ENCODE data around the gene EYA4. TPM values are rescaled to one million over a fixed set of nuclear protein-coding genes. Genes with fewer than 3 reads are reported as not detected.

The EYA4 gene
- total RNA-seq, 2 experiments from 2014 or later: not detected

- no peak overlapping the region for H3K27ac Mint-ChIP-seq
- CTCF ChIA-PET: no interaction called here
- H3K4me3 Mint-ChIP-seq: no peak overlapping the region
Measured at GRCh38 chr6:133248241-133249001, 7.3 kb downstream of the EYA4 start.

GRCh38 chr6:133251688-133252087, 10.5 kb downstream of the EYA4 start:
- peaks cover 9% of the 10 kb centered on the region for H3K27me3 Mint-ChIP-seq
- CTCF ChIA-PET: no interaction called here
- DNase-seq (no peak), ATAC-seq (no peak)
- no peaks in the 10 kb centered on the region for H3K36me3 Mint-ChIP-seq
- no peaks in the 10 kb centered on the region for H3K9me3 Mint-ChIP-seq (ENCODE audit: low read depth)
- H3K27ac Mint-ChIP-seq: no peak overlapping the region
- H3K4me1 Mint-ChIP-seq: no peaks in the 10 kb centered on the region
- H3K4me3 Mint-ChIP-seq: no peak overlapping the region

More at GRCh38 chr6:133248241-133249001, 7.3 kb downstream of the EYA4 start:
- Mint-ChIP-seq H3K36me3 (no peaks in the 10 kb centered on the region), H3K27me3 (peaks cover 27% of the 10 kb centered on the region), H3K4me1 (no peaks in the 10 kb centered on the region), H3K9me3 (ENCODE audit: low read depth) (no peaks in the 10 kb centered on the region)
- DNase-seq (no peak), ATAC-seq (no peak)

GRCh38 chr6:133254552-133255228, 13.5 kb downstream of the EYA4 start:
- no peak for DNase-seq
- CTCF ChIA-PET: no interaction called here
- no peaks in the 10 kb centered on the region for H3K9me3 Mint-ChIP-seq (ENCODE audit: low read depth)
- H3K27ac Mint-ChIP-seq: no peak overlapping the region
- no peaks in the 10 kb centered on the region for H3K36me3 Mint-ChIP-seq
- no peak overlapping the region for H3K4me3 Mint-ChIP-seq
- peaks cover 4% of the 10 kb centered on the region for H3K27me3 Mint-ChIP-seq
- H3K4me1 Mint-ChIP-seq: no peaks in the 10 kb centered on the region
- no peak for ATAC-seq

GRCh38 chr6:133257545-133258105, 16.5 kb downstream of the EYA4 start:
- no peaks in the 10 kb centered on the region for H3K9me3 Mint-ChIP-seq (ENCODE audit: low read depth)
- no peaks in the 10 kb centered on the region for H3K4me1 Mint-ChIP-seq
- H3K27me3 Mint-ChIP-seq: peaks cover 2% of the 10 kb centered on the region
- H3K27ac Mint-ChIP-seq: no peak overlapping the region
- H3K4me3 Mint-ChIP-seq: no peak overlapping the region
- CTCF ChIA-PET: no interaction called here
- ATAC-seq (no peak), DNase-seq (no peak)
- H3K36me3 Mint-ChIP-seq: no peaks in the 10 kb centered on the region

GRCh38 chr6:133259561-133259960, 18.4 kb downstream of the EYA4 start:
- ATAC-seq: no peak

GRCh38 chr6:133262804-133263203, 21.6 kb downstream of the EYA4 start:
- ATAC-seq (no peak), DNase-seq (no peak)
- CTCF ChIA-PET: no interaction called here
- Mint-ChIP-seq H3K36me3 (no peaks in the 10 kb centered on the region), H3K4me3 (no peak overlapping the region), H3K4me1 (no peaks in the 10 kb centered on the region), H3K9me3 (ENCODE audit: low read depth) (no peaks in the 10 kb centered on the region), H3K27me3 (no peaks in the 10 kb centered on the region), H3K27ac (no peak overlapping the region)

More at GRCh38 chr6:133259561-133259960, 18.4 kb downstream of the EYA4 start:
- Mint-ChIP-seq H3K27ac (no peak overlapping the region), H3K4me3 (no peak overlapping the region), H3K9me3 (ENCODE audit: low read depth) (no peaks in the 10 kb centered on the region), H3K36me3 (no peaks in the 10 kb centered on the region), H3K27me3 (peaks cover 2% of the 10 kb centered on the region), H3K4me1 (no peaks in the 10 kb centered on the region)
- CTCF ChIA-PET: no interaction called here
- no peak for DNase-seq

- Mint-ChIP-seq H3K27me3 (no peaks in the 10 kb centered on the region), H3K4me1 (no peaks in the 10 kb centered on the region), H3K4me3 (no peak overlapping the region), H3K36me3 (no peaks in the 10 kb centered on the region), H3K27ac (no peak overlapping the region), H3K9me3 (ENCODE audit: low read depth) (no peaks in the 10 kb centered on the region)
- no peak for ATAC-seq
- CTCF ChIA-PET: no interaction called here
- no peak for DNase-seq
Measured at GRCh38 chr6:133265066-133265465, 23.9 kb downstream of the EYA4 start.

GRCh38 chr6:133266186-133266585, 25.0 kb downstream of the EYA4 start:
- Mint-ChIP-seq H3K4me1 (no peaks in the 10 kb centered on the region), H3K4me3 (no peak overlapping the region)
- no peak for ATAC-seq

GRCh38 chr6:133268621-133269020, 27.5 kb downstream of the EYA4 start:
- H3K27ac Mint-ChIP-seq: no peak overlapping the region
- H3K36me3 Mint-ChIP-seq: no peaks in the 10 kb centered on the region
- H3K9me3 Mint-ChIP-seq (ENCODE audit: low read depth): no peaks in the 10 kb centered on the region
- no peak overlapping the region for H3K4me3 Mint-ChIP-seq
- DNase-seq (no peak), ATAC-seq (no peak)
- H3K27me3 Mint-ChIP-seq: no peaks in the 10 kb centered on the region
- CTCF ChIA-PET: no interaction called here
- H3K4me1 Mint-ChIP-seq: no peaks in the 10 kb centered on the region

More at GRCh38 chr6:133266186-133266585, 25.0 kb downstream of the EYA4 start:
- CTCF ChIA-PET: no interaction called here
- H3K27me3 Mint-ChIP-seq: no peaks in the 10 kb centered on the region
- no peaks in the 10 kb centered on the region for H3K9me3 Mint-ChIP-seq (ENCODE audit: low read depth)
- no peaks in the 10 kb centered on the region for H3K36me3 Mint-ChIP-seq
- no peak overlapping the region for H3K27ac Mint-ChIP-seq
- DNase-seq: no peak

- no peak for DNase-seq
- CTCF ChIA-PET: no interaction called here
- H3K9me3 Mint-ChIP-seq (ENCODE audit: low read depth): no peaks in the 10 kb centered on the region
- H3K4me3 Mint-ChIP-seq: no peak overlapping the region
- no peak for ATAC-seq
- H3K36me3 Mint-ChIP-seq: no peaks in the 10 kb centered on the region
- H3K27me3 Mint-ChIP-seq: no peaks in the 10 kb centered on the region
- no peaks in the 10 kb centered on the region for H3K4me1 Mint-ChIP-seq
- H3K27ac Mint-ChIP-seq: no peak overlapping the region
Measured at GRCh38 chr6:133274813-133275212, 33.7 kb downstream of the EYA4 start.

GRCh38 chr6:133275213-133275612, 34.1 kb downstream of the EYA4 start:
- no peak overlapping the region for H3K4me3 Mint-ChIP-seq
- no peaks in the 10 kb centered on the region for H3K36me3 Mint-ChIP-seq
- H3K4me1 Mint-ChIP-seq: no peaks in the 10 kb centered on the region
- no peak for ATAC-seq
- H3K27ac Mint-ChIP-seq: no peak overlapping the region
- H3K27me3 Mint-ChIP-seq: no peaks in the 10 kb centered on the region
- CTCF ChIA-PET: no interaction called here
- DNase-seq: no peak
- H3K9me3 Mint-ChIP-seq (ENCODE audit: low read depth): no peaks in the 10 kb centered on the region

- DNase-seq (no peak), ATAC-seq (no peak)
- H3K4me1 Mint-ChIP-seq: no peaks in the 10 kb centered on the region
- no peaks in the 10 kb centered on the region for H3K27me3 Mint-ChIP-seq
- CTCF ChIA-PET: no interaction called here
- no peaks in the 10 kb centered on the region for H3K9me3 Mint-ChIP-seq (ENCODE audit: low read depth)
- no peak overlapping the region for H3K4me3 Mint-ChIP-seq
- no peaks in the 10 kb centered on the region for H3K36me3 Mint-ChIP-seq
- no peak overlapping the region for H3K27ac Mint-ChIP-seq
Measured at GRCh38 chr6:133277228-133277899, 36.2 kb downstream of the EYA4 start.

GRCh38 chr6:133277900-133278545, 36.9 kb downstream of the EYA4 start:
- Mint-ChIP-seq H3K36me3 (no peaks in the 10 kb centered on the region), H3K4me3 (no peak overlapping the region), H3K27me3 (no peaks in the 10 kb centered on the region), H3K4me1 (no peaks in the 10 kb centered on the region), H3K27ac (no peak overlapping the region), H3K9me3 (ENCODE audit: low read depth) (no peaks in the 10 kb centered on the region)
- CTCF ChIA-PET: no interaction called here
- ATAC-seq (no peak), DNase-seq (no peak)

Data from activated CD8-positive, alpha-beta memory T cell treated with anti-CD3 and anti-CD28 coated beads, Interleukin-2, amount 10 ng/mL, durations not matched to agents 7 days and 5 days (primary cell).